ENCODE results near the gene GPR42.

DNA sequence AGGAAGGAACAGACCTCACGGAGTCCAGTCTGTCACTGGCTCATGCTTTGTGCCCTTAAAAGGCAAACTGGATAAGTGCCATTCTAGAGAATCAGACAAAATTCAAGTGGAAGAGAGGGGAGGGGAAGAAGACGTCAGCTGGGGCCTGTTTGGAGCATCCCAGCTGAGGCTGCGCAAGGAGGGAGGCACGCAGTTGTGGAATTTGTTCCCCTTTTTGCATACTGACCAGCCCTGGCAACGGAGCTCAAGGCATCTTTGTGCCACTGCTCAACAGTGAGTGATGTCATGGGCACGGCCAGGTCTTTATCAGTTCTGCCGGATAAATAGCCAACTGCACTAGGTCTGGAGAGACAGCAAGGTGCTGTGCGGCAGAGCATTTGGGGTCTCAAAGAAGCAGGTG, at the start of gene GPR42:
- TF ChIP-seq CTCF (tag by site-specific recombination; IDR thresholded peaks at IDR 0.05) (no peak), RBAK (tag by site-specific recombination; IDR thresholded peaks at IDR 0.05) (no peak), ZBTB49 (tag by site-specific recombination; IDR thresholded peaks at IDR 0.05; ENCODE audit: low read depth) (no peak), ELK4 (IDR thresholded peaks at IDR 0.05; ENCODE audit: borderline replicate concordance, low read depth, low read length) (no peak), ZNF660 (tag by site-specific recombination; IDR thresholded peaks at IDR 0.05) (no peak), BCL11A (tag by site-specific recombination; IDR thresholded peaks at IDR 0.05; ENCODE audit: low read depth) (no peak), ZNF549 (tag by site-specific recombination; IDR thresholded peaks at IDR 0.05) (no peak), PRDM6 (tag by site-specific recombination; IDR thresholded peaks at IDR 0.05) (no peak)
- TF ChIP-seq, protein P1, sequence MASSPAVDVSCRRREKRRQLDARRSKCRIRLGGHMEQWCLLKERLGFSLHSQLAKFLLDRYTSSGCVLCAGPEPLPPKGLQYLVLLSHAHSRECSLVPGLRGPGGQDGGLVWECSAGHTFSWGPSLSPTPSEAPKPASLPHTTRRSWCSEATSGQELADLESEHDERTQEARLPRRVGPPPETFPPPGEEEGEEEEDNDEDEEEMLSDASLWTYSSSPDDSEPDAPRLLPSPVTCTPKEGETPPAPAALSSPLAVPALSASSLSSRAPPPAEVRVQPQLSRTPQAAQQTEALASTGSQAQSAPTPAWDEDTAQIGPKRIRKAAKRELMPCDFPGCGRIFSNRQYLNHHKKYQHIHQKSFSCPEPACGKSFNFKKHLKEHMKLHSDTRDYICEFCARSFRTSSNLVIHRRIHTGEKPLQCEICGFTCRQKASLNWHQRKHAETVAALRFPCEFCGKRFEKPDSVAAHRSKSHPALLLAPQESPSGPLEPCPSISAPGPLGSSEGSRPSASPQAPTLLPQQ (tag by site-specific recombination; IDR thresholded peaks at IDR 0.05), result no peak
- TF ChIP-seq, protein P2, sequence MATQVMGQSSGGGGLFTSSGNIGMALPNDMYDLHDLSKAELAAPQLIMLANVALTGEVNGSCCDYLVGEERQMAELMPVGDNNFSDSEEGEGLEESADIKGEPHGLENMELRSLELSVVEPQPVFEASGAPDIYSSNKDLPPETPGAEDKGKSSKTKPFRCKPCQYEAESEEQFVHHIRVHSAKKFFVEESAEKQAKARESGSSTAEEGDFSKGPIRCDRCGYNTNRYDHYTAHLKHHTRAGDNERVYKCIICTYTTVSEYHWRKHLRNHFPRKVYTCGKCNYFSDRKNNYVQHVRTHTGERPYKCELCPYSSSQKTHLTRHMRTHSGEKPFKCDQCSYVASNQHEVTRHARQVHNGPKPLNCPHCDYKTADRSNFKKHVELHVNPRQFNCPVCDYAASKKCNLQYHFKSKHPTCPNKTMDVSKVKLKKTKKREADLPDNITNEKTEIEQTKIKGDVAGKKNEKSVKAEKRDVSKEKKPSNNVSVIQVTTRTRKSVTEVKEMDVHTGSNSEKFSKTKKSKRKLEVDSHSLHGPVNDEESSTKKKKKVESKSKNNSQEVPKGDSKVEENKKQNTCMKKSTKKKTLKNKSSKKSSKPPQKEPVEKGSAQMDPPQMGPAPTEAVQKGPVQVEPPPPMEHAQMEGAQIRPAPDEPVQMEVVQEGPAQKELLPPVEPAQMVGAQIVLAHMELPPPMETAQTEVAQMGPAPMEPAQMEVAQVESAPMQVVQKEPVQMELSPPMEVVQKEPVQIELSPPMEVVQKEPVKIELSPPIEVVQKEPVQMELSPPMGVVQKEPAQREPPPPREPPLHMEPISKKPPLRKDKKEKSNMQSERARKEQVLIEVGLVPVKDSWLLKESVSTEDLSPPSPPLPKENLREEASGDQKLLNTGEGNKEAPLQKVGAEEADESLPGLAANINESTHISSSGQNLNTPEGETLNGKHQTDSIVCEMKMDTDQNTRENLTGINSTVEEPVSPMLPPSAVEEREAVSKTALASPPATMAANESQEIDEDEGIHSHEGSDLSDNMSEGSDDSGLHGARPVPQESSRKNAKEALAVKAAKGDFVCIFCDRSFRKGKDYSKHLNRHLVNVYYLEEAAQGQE (tag by site-specific recombination; IDR thresholded peaks at IDR 0.05), result no peak
